RWPE1 (cell line): Measurements from ENCODE around the gene PLK2.

Source experiments
- CTCF ChIA-PET: fragments of 350-600 bp; sonication (Branson Sonifier 250); formaldehyde crosslinking; extraction: SDS; loops from one replicate; lab custom pipeline; 2021; lab: Yijun Ruan, JAX
- POLR2A ChIA-PET: fragments of 400-600 bp; formaldehyde crosslinking; extraction: SDS; loops from one replicate; lab custom pipeline; 2020; ENCODE audit warnings: antibody characterized with exemption; ENCODE audit not compliant: low non-redundant PET; lab: Yijun Ruan, JAX
- DNase-seq: peaks from one replicate; pipeline ENCODE4 v3.0.0; 2012; ENCODE audit warnings: low spot score
- H3K27ac ChIP-seq: fragments of 450-650 bp; 2 replicates; pipeline ENCODE4 v1.5.1; 2017
- CTCF ChIP-seq: fragments of 450-650 bp; conservative IDR thresholded peaks from 2 replicates; pipeline ENCODE4 v1.5.1; 2017; ENCODE audit warnings: low read depth, mild to moderate bottlenecking

The PLK2 gene

GRCh38 chr5:58460002-58460731 lies at the start of gene PLK2:
Gene PLK2, minus strand, starts transcription at chr5:58460086. Its CDS starts 127 bp downstream, at chr5:58459959.
- H3K27ac ChIP-seq: peak within 1 kb of the TSS; percentile 94
- POLR2A ChIA-PET: interaction anchor here (0.5 to 1.7 kb wide), 5 partner anchors 145 to 1162 kb away, joined by 3 to 6 read pairs (median 4); no protein-coding TSS in a partner anchor
- peak; percentile 93 for DNase-seq
- TF ChIP-seq CTCF: no peak
- CTCF ChIA-PET: interaction anchor here (0.6 to 4.2 kb wide), 32 partner anchors 34 to 1180 kb away, joined by 3 to 40 read pairs (median 3); no protein-coding TSS in a partner anchor

GRCh38 chr5:58507715-58508114 lies 47.8 kb upstream of the PLK2 start:
- H3K27ac ChIP-seq: no peak overlapping the region
- ChIA-PET CTCF (no interaction called here), POLR2A (no interaction called here)
- TF ChIP-seq CTCF: no peak
- DNase-seq: no peak

GRCh38 chr5:58505971-58506640 lies 46.2 kb upstream of the PLK2 start:
- CTCF ChIA-PET: interaction anchor here (0.7 kb wide), 1 partner anchor 346 kb away, joined by 5 read pairs; no protein-coding TSS in a partner anchor
- DNase-seq: no peak
- TF ChIP-seq CTCF: no peak
- POLR2A ChIA-PET: no interaction called here
- no peak overlapping the region for H3K27ac ChIP-seq

GRCh38 chr5:58505502-58505901 lies 45.6 kb upstream of the PLK2 start:
- ChIA-PET CTCF (interaction anchor here (0.8 kb wide), 1 partner anchor 341 kb away, joined by 3 read pairs; no protein-coding TSS in a partner anchor), POLR2A (no interaction called here)
- DNase-seq: no peak
- no peak overlapping the region for H3K27ac ChIP-seq
- TF ChIP-seq CTCF: no peak

- POLR2A ChIA-PET: no interaction called here
- H3K27ac ChIP-seq: no peak overlapping the region
- TF ChIP-seq CTCF: no peak
- CTCF ChIA-PET: interaction anchor here (0.8 kb wide), 1 partner anchor 342 kb away, joined by 3 read pairs; no protein-coding TSS in a partner anchor
- DNase-seq: no peak
Measured at GRCh38 chr5:58504766-58505165, 44.9 kb upstream of the PLK2 start.

GRCh38 chr5:58503390-58504046 lies 43.6 kb upstream of the PLK2 start:
- ChIA-PET CTCF (no interaction called here), POLR2A (no interaction called here)
- no peak overlapping the region for H3K27ac ChIP-seq
- no peak for TF ChIP-seq CTCF
- DNase-seq: no peak
